ENCODE measurements around the gene ENG.
"Not testable (repeated sequence)": the region's sequence is repeated elsewhere in the genome, so short reads cannot be mapped to it uniquely, and the experiment has no call there.

GRCh38 chr9:127836561-127836960, 17.9 kb downstream of the ENG start:
- not testable (repeated sequence) for TF ChIP-seq CTCF (conservative IDR thresholded peaks at IDR 0.05; ENCODE audit: low read depth, low read length); EZH2 (IDR thresholded peaks at IDR 0.05; ENCODE audit: borderline replicate concordance, low read depth, low read length, poor library complexity, severe bottlenecking)

Data from A673 (cell line).